COLO668 (cell line): Measurements from ENCODE around the gene RIC3.
A peak's percentile ranks its signal among the peaks of the same experiment; 100 is the strongest.
"Not testable (repeated sequence)": the region's sequence is repeated elsewhere in the genome, so short reads cannot be mapped to it uniquely, and the experiment has no call there.

Experiments used
- DNase-seq: peaks from one replicate; lab custom pipeline; 2025; ENCODE audit not compliant: unreplicated experiment; lab: John Stamatoyannopoulos, UW

The RIC3 gene

DNA sequence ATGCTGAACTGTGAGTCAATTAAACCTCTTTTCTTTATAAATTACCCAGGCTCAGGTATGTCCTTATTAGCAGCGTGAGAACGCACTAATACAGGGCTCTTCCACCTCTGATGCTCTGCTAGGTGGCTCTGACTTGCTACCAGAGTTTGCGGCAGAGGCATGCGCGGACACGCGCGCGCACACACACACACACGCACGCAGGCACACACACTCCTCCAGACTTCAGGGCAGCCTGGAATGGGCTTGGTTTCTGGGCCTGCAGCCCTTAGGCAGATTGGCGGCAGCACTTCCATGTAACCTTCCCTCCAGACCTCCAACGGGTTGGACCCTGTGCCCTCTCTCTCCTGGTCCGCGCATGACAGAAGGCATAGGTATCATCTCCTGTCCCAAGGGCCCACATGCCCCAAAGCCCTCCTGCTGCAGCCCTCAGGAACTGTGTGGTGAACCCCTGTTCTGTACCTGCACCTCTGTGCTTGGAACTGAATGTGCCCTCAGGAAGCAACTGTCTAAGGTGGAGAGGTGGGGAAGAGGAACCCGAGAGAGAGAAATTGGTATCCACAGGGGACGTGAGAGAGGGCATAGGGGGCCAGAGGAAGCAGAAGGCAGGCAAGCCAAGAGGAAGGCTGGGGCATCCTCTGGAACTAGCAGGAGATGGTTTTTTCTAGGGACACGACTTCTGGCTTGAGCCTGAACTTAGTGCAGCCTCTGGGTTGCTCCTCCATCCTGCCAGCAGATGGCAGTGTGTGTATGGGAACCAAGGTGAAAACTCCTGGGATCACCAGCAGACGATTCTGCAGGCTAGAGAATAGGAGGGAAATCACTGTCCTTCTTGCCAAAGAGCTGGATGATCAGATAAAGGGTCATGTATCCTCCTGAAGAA, 23.4 kb upstream of the RIC3 start:
- peak; percentile 59 for DNase-seq

GRCh38 chr11:8190431-8190830, 21.6 kb upstream of the RIC3 start:
- DNase-seq = no peak

DNA sequence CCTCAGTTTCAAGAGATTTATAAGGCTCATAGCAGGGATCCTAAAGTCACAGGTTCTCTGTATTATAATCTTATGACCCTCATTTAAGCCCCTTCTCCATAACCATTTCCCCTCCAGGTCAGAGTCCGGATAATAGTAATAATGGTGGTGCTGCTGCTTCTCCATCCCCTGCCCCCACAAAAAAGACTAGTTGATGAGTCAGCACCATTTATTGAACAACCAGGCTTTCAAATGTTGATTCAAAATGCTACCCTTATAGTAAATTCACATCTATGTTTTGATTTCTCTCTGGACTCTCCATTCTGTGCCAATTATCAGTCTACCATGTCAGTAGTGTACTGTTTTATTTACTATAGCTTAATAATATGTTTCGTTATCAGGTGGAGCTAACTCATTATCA, 17.6 kb upstream of the RIC3 start:
- DNase-seq = no peak

GRCh38 chr11:8183111-8183510, 14.3 kb upstream of the RIC3 start:
- DNase-seq = no peak

DNA sequence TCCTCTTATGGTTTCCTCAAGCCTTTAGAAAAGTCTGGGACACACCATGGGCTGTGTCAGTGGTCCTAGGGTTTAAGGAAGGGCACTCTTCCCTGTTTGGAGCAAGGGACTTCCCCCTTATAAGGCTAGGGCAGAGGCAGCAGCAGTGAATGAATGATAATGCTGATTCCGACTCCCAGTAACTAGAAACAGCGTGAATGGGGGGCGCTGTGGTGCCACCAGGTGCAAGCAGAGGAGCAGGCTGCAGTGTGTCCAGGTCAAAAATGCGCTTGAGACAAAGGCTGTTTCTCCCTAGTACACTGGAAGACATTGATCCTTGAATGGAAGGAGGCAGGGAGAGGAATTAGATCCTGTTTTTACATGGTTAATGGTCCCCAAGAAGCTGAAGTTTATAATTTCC, 11.6 kb upstream of the RIC3 start:
- no peak for DNase-seq

DNA sequence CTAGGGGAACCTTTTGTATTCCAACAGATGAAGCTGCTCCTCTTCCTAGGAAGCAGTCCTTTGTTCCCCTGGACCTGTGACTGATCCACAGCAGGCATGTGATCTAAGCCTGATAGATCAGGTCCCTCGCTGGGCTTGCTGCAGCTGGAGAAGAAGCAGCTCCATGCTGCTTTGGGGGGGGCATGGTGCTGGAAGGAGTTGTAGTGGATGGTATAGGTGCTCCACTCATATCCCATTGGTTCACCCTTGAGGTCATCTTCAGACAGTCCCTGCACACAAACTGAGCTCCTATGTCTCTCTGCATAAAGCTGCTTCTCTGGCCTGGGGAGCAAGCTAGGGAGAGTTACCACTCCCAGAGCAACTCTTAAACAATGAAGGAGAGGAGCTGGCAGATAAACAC, 9.5 kb upstream of the RIC3 start:
- DNase-seq = no peak

DNA sequence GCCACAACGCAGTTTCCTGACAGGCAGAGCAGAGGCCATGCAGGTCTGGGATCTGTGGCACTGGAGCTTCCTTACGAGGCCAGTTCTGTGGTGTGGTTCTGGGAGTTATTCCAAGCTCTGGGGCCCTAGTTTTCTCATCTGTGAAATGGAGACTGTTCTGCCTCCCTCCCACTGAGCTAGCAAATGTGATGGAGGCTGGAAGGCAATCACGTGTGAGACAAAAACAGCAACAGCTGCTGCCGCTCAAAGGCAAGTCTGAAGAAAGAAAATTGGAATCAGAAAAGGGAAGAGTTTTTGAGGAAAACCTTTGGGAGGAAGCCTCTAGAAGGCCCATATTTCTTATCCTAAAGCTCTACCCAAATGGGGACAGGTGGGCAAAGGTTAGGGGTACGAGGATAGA, 8.3 kb upstream of the RIC3 start:
- no peak for DNase-seq

- DNase-seq = no peak
Measured at GRCh38 chr11:8167796-8168195, 1.0 kb downstream of the RIC3 start.

DNA sequence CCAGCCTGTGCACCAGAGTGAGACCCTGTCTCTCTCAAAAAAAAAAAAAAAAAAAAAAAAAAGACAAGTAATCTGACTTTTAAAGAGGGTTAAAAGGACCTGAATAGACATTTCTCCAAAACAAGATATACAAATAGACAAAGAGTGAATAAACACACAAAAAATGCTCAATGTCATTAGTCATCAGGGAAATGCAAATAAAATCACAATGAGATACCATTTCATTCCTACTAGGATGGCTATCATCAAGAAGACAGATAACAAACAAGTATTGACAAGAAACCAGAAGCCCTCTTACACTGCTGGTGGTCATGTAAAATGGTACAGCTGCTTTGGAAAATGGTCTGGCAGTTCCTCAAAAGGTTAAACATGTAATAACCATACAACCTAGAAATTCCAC, 4.1 kb downstream of the RIC3 start:
- DNase-seq = no peak

- not testable (repeated sequence) for DNase-seq
Measured at GRCh38 chr11:8161627-8162304, 7.1 kb downstream of the RIC3 start.

- DNase-seq = no peak
Measured at GRCh38 chr11:8156877-8157276, 11.9 kb downstream of the RIC3 start.

DNA sequence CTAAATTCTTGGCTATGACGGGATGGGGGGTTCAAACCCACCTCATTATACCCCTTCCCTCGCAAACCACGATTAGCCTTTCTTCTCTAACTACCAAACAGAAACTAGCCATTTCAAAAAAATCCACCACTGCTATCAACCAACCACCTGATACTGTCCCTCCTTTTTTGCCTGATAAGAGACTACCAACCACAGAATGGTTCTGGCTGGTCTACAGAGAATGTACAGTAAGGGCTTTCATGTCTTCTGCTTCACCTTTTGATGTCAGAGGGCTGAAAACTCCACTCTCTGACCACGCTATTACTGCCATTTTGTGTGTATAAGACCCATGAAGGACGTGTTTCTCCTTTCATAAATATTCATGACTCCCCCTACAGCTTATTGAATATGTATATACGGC, 19.1 kb downstream of the RIC3 start:
- DNase-seq = no peak

- DNase-seq = no peak
Measured at GRCh38 chr11:8138526-8138925, 30.3 kb downstream of the RIC3 start.

DNA sequence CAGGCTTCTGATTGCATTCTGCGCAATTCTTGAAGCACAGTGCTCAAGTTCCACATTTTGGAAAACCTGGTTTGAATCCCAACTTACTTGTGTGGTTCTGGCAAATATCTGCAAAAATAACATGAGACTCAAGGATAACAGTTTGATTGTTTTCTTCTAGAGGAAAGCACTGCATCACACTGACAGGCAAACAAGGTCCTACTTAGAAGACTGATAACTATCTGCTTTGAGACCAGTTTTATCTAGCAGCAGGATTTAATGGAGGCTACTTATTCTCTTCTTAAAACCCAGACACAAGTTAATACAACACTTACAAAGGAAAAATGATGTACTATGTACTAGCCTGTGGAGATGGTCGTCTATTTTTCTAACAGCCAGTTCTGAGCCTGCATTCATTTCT, 41.4 kb downstream of the RIC3 start:
- DNase-seq = no peak

GRCh38 chr11:8126649-8127289, 42.1 kb downstream of the RIC3 start:
- no peak for DNase-seq

- no peak for DNase-seq
Measured at GRCh38 chr11:8122173-8122764, 46.6 kb downstream of the RIC3 start.

- DNase-seq = no peak
Measured at GRCh38 chr11:8111636-8112035, 57.2 kb downstream of the RIC3 start.

DNA sequence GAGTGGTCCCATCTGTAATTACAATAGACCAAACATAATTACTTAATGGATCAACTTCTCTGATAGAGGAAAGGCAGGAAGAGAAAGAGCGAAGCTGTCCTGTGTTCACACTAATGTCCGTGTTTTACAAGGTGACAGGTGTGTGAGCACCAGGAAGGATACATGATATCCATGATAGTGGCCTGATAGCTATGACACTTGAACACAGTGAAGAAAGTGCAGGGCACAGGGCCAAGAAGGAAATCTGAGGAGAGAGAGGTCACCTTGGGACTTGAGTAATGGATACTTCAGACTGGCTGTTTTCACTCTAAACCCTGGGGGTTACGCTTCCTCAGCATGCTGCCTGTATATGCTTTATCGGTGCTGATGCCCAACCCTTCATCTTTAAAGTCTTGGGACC, 58.4 kb downstream of the RIC3 start:
- no peak for DNase-seq

- no peak for DNase-seq
Measured at GRCh38 chr11:8109675-8110074, 59.1 kb downstream of the RIC3 start.

DNA sequence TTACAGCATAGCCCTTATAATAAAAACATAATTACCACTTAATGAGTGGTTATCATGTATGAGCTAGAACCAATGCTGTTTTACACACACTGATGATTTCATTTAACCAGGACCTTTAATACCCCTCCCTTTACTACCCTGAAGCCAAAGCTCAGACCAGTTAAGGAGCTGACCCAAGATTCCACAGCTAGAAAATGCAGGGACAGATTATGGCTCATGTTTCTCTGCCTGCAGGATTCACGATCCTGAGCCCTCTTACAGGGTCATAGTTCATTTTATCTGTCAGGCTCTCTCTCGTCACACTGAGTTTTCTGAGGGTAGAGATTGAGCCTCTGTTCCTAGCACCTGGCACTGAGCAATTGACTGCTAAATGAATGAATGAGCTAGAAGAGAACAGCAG, 60.4 kb downstream of the RIC3 start:
- no peak for DNase-seq

- DNase-seq = no peak
Measured at GRCh38 chr11:8107642-8108041, 61.2 kb downstream of the RIC3 start.

DNA sequence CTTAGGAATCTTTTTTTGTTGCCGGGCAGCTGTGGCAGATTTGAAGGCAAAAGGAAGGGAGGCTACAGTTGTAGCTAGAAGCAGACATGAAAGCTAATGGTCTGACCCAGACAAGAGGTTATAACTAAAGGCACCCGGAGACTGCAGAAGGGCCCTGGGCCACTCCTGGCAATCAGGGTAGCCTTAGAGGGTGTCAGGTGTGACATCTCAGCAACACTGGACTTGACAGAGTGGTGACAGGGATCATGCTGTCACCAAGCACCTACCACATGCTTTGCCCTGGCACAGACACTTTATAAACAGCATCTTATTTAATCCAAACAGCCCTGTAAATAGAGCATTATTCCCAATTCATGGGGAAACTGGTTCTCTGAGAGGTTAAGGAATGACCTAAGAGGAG, 62.1 kb downstream of the RIC3 start:
- DNase-seq = no peak
